GM21529 (cell line): ENCODE data around the gene C1R.
A peak's percentile ranks its signal among the peaks of the same experiment; 100 is the strongest.

ENCODE experiments used
- ATAC-seq: cut with Tn5 transposase; IDR thresholded peaks from one replicate; pipeline ENCODE4 v1.9.1; 2021; ENCODE audit not compliant: unreplicated experiment

Gene C1R

GRCh38 chr12:7092229-7092985 lies at the start of gene C1R:
TSS of gene C1R (minus strand) at chr12:7092445. CDS start at chr12:7092388, 57 bp downstream.
- no peak for ATAC-seq

- no peak for ATAC-seq
Measured at GRCh38 chr12:7141351-7142005, 49.2 kb upstream of the C1R start.

DNA sequence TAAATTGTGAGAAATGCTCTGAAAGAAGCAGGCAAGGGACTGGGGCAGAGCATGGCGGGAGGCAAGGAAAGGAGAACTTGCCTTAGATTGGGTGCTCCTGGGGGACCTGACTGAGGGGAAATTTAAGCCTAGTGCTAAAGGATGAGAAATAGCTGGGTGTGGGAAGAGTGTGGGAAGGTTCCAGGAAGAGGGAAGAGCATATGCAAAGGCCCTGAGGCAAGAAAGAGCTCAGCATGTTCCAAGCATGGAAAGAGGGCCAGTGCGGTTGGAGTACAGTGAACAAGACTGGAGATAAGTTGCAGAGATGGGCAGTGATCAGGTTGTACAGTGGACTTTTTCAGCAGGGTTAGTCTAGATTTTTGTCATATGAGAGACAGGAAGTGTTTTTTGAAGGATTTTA lies 47.0 kb upstream of the C1R start:
- no peak for ATAC-seq

- ATAC-seq, result no peak
Measured at GRCh38 chr12:7137908-7138307, 45.7 kb upstream of the C1R start.

GRCh38 chr12:7136676-7137075 lies 44.4 kb upstream of the C1R start:
- no peak for ATAC-seq

GRCh38 chr12:7136071-7136470 lies 43.8 kb upstream of the C1R start:
- ATAC-seq, result no peak

DNA sequence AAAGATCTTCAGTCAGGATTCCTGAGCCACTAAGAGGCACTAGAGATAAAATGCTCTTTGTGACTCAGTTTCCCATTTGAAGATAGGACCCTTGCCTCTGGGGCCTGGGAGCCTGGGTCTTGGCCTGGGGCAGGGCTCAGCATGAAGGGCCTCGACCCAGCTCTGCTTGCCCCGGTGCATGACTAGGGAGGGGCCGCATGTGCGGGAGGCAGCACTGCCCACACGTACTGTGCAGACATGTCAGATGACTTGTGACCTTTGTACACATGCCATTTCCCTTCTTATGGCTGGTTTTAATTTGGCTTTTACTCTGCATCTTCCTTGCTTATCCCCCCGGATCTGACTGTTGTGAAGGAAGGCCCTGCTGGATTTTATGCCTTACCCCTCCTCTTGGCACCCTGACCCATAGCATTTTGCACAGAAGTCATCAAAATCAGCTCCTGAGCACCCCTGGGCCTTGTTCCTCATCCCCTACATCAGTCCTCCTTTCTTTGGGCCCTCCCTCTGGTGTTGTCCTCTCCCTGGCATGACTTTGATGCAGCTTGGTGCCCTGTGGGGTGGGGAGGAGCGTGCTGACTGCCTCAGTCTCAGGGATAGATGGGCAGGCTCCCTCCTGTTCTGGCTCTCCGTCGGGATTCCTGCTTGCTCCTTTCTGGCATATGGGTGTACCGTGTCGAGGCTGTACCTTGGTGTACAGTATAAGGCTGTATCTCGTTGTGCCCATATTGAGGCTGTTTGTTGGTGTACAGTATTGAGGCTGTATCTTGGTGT lies 42.3 kb upstream of the C1R start:
- no peak for ATAC-seq

DNA sequence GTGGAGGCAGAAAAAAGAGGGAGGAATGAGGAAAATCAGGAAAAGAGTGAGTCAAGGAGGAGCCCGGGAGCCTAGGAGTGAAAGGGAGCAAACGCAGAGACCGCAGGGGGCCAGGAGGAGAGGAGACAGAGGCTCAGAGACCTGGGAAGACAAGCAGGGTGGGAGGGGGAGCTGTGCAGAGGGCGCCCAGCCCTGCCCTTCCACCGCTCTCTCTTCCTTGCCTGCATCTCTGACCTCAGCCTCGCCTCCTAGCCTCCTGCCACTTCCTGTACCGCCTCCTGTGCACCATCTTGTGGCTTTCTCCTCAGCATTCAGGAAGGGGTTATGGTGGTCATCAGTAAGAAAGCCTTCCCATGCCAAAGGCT lies 39.2 kb upstream of the C1R start:
- ATAC-seq, result no peak

- ATAC-seq, result no peak
Measured at GRCh38 chr12:7130701-7131501, 38.7 kb upstream of the C1R start.

DNA sequence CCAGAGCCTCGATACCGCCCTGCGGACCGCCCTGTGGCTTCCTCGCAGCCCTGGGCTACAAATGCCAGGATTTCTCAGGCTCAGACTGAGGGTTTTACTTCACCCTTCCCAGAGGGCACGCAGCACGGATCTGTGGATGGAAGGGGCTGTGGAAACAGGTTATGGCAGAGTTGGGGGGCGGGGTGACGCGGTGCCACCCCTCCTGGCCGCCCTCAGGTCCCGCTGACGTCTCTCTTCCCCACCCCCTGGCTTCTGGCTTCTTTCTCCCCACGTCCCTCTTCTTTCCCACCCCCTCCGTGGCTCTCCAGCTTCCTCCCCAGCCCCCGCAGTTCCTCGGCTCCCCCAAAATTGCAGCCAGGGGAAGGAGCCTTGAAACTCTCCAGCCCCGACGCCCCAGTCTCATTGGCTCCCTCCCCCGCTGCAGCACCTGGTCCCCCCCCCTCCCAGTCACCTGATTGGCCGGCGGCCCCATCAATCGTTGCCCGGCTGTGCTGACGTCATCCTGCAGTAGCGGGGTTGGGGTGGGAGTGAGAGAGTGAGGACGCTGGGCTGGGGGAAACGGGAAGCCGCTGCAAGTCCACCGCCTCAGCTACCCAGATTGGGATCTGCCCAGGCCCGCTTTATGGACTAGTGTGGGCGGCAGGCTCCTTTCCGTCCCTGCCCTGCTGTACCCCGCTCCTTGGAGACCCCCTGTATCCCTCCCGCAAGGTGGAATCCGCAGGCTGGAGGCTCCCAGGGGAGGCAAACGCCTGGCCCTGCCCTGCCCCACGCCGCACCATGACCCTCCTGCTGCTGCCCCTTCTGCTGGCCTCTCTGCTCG lies 37.8 kb upstream of the C1R start, which contains the start of gene CLSTN3:
CLSTN3 (plus strand) TSS at position 500 of the 820 bp plus-strand sequence; CDS start at position 778, 278 bp downstream.
- peak; percentile 63 for ATAC-seq

DNA sequence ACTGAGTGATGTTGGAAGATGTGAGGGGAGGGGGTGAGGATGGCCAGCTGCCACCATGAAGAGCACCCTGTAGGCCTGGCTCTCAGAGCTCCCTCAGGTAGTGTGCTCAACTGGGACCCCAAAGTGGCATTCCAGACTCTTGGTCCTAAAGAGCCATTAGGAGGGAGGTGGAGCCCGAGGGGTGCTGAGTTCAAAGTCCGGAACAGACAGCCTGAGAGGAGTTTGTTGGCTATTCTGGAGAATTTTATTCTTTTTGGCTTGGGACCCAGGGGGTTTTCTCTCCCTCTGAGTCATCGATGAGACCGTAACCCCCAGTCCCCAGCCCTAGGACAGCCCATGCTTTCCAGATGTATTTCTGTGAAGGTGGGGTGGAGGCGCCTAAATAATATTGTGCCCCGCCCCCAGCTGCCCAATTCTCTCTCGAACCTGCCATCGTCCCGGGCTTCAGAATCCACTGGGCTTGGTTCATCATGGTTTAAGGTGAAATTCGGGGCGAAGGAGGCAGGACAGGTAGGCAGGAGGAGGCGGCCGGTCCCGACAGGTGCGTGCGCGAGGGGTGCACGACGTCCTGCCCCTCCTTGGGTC lies 37.1 kb upstream of the C1R start:
- peak; percentile 5 for ATAC-seq

GRCh38 chr12:7128681-7129286 lies 36.5 kb upstream of the C1R start, which contains the start of gene RBP5:
TSS of gene RBP5 (minus strand) at chr12:7128889. CDS start at chr12:7128775, 114 bp downstream.
- no peak for ATAC-seq

GRCh38 chr12:7127916-7128626 lies 35.8 kb upstream of the C1R start:
- no peak for ATAC-seq

- ATAC-seq, result no peak
Measured at GRCh38 chr12:7125632-7126227, 33.5 kb upstream of the C1R start.

DNA sequence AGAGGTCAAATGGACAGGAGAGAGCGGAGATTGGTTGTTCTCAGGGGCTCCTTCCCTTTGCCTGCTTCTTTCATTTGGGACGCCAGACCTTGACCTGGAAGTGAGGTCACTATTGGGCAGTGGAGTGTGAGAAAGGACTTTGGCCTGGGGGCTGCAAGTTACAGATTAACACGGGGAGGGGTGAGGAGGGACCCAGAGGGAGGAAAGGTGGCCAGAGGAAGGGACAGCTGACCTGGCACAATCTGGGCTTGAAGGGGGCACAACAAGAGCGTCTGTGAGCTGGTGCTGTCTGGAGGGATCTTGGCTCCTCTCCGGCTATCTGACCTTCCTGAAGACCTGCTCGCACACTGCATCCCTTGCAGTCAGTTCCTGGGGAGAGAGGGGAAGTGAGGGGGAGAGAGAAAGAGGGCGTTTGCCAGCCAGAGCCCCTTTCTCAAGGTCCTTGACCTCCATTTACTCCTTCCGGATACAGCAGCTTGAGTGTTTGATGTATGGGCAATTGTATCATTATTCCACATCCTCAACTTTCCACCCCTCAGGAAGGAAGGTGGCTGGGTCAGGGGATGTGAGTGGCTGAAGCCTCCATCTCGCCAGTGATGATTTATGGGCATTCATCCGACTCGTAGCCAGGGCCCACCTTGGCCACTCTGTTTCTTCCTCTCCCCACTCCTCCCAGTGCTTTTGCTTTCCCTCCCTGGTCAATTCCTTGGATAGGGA lies 31.7 kb upstream of the C1R start:
- ATAC-seq, result no peak

- ATAC-seq, result no peak
Measured at GRCh38 chr12:7122811-7123769, 30.8 kb upstream of the C1R start.
